HepG2 (cell line): ENCODE data around the gene ADAMTS4. TPM values are rescaled to one million over a fixed set of nuclear protein-coding genes. Genes with fewer than 3 reads are reported as not detected.

ENCODE experiments used
- AFF4 ChIP-seq: sonication (generic); formaldehyde crosslinking; IDR thresholded peaks from 2 replicates; pipeline ENCODE4 v1.4.0; 2020; ENCODE audit warnings: missing genetic modification reagents
- KDM4B ChIP-seq: sonication (generic); formaldehyde crosslinking; IDR thresholded peaks from 2 replicates; pipeline ENCODE4 v1.4.0; 2020; ENCODE audit warnings: missing genetic modification reagents
- NCOR1 ChIP-seq: fragments of 200-600 bp; sonication (generic); IDR thresholded peaks from 2 replicates; pipeline ENCODE4 v1.7.0; 2017; ENCODE audit warnings: antibody characterized with exemption, low read length, borderline replicate concordance
- ZNF121 ChIP-seq: sonication (generic); formaldehyde crosslinking; IDR thresholded peaks from 2 replicates; pipeline ENCODE4 v1.5.0; 2020; ENCODE audit warnings: mild to moderate bottlenecking, missing genetic modification reagents
- ZNF317 ChIP-seq: sonication (generic); formaldehyde crosslinking; IDR thresholded peaks from 2 replicates; pipeline ENCODE4 v1.5.0; 2020; ENCODE audit warnings: mild to moderate bottlenecking, missing genetic modification reagents
- ZNF574 ChIP-seq: sonication (generic); formaldehyde crosslinking; IDR thresholded peaks from 2 replicates; pipeline ENCODE4 v1.4.0; 2020; ENCODE audit warnings: missing genetic modification reagents
- ZNF589 ChIP-seq: sonication (generic); formaldehyde crosslinking; conservative IDR thresholded peaks from 2 replicates; pipeline ENCODE4 v1.8.0; 2022; ENCODE audit warnings: mild to moderate bottlenecking, moderate library complexity, missing genetic modification reagents
- ZNF607 ChIP-seq: sonication (generic); formaldehyde crosslinking; IDR thresholded peaks from 2 replicates; pipeline ENCODE4 v1.5.1; 2020; ENCODE audit warnings: missing genetic modification reagents, mild to moderate bottlenecking, borderline replicate concordance
- polyA plus RNA-seq, 8 experiments: library from polyadenylated mRNA; depleted of rRNA in 3 of 8; stranded (reverse) in 7 of 8; unstranded in 1 of 8; fragments of >200 nt; fragmentation: Illumina TruSeq in 4 of 8; extraction: Trizol in 4 of 8; gene quantifications; 2 replicates each; pipeline versions ENCODE4 v1.2.1 to v1.2.3, GENCODE V29; 2011 to 2016; ENCODE audit warnings: low read depth in 4 of 8, missing spikeins in 1 of 8, mixed read lengths in 1 of 8; ENCODE audit not compliant: insufficient read depth in 1 of 8
- total RNA-seq, 5 experiments: library from RNA; depleted of rRNA; stranded (reverse); fragments of >200 nt; fragmentation: Illumina TruSeq; extraction: Trizol; gene quantifications; 2 replicates each; pipeline ENCODE4 v1.2.3, GENCODE V29; 2016; ENCODE audit warnings: low read depth in 1 of 5
- TF ChIP-seq, protein P1 (sequence below): sonication (generic); formaldehyde crosslinking; IDR thresholded peaks from 2 replicates; pipeline ENCODE4 v1.4.0; 2020; ENCODE audit warnings: missing genetic modification reagents
- TF ChIP-seq, protein P2 (sequence below): sonication (generic); formaldehyde crosslinking; IDR thresholded peaks from 2 replicates; pipeline ENCODE4 v1.5.1; 2020; ENCODE audit warnings: mild to moderate bottlenecking, missing genetic modification reagents, moderate library complexity
- TF ChIP-seq, protein P3 (sequence below): sonication (generic); formaldehyde crosslinking; IDR thresholded peaks from 2 replicates; pipeline ENCODE4 v1.4.0; 2020; ENCODE audit warnings: missing genetic modification reagents, mild to moderate bottlenecking, borderline replicate concordance
- TF ChIP-seq, protein P4 (sequence below): sonication (generic); formaldehyde crosslinking; conservative IDR thresholded peaks from 2 replicates; pipeline ENCODE4 v1.8.0; 2022; ENCODE audit warnings: missing genetic modification reagents

The ADAMTS4 gene
- total and polyA plus RNA-seq, 2 of the 13 experiments (the other 11 are each of a cell fraction or from before 2014, with no cell fraction given) = 0.51 to 1.7 TPM

- TF ChIP-seq ZNF574 = peak; percentile 81; the same call in 1 of the 2 replicates
- no peak for TF ChIP-seq KDM4B (CRISPR knock-in tag)
- TF ChIP-seq, protein P1, sequence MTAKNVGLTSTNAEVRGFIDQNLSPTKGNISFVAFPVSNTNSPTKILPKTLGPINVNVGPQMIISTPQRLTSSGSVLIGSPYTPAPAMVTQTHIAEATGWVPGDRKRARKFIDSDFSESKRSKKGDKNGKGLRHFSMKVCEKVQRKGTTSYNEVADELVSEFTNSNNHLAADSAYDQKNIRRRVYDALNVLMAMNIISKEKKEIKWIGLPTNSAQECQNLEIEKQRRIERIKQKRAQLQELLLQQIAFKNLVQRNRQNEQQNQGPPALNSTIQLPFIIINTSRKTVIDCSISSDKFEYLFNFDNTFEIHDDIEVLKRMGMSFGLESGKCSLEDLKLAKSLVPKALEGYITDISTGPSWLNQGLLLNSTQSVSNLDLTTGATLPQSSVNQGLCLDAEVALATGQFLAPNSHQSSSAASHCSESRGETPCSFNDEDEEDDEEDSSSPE (CRISPR knock-in tag) = no peak
- TF ChIP-seq ZNF121 = no peak
- TF ChIP-seq NCOR1 = no peak
- no peak for TF ChIP-seq ZNF607 (CRISPR knock-in tag)
- TF ChIP-seq, protein P2, sequence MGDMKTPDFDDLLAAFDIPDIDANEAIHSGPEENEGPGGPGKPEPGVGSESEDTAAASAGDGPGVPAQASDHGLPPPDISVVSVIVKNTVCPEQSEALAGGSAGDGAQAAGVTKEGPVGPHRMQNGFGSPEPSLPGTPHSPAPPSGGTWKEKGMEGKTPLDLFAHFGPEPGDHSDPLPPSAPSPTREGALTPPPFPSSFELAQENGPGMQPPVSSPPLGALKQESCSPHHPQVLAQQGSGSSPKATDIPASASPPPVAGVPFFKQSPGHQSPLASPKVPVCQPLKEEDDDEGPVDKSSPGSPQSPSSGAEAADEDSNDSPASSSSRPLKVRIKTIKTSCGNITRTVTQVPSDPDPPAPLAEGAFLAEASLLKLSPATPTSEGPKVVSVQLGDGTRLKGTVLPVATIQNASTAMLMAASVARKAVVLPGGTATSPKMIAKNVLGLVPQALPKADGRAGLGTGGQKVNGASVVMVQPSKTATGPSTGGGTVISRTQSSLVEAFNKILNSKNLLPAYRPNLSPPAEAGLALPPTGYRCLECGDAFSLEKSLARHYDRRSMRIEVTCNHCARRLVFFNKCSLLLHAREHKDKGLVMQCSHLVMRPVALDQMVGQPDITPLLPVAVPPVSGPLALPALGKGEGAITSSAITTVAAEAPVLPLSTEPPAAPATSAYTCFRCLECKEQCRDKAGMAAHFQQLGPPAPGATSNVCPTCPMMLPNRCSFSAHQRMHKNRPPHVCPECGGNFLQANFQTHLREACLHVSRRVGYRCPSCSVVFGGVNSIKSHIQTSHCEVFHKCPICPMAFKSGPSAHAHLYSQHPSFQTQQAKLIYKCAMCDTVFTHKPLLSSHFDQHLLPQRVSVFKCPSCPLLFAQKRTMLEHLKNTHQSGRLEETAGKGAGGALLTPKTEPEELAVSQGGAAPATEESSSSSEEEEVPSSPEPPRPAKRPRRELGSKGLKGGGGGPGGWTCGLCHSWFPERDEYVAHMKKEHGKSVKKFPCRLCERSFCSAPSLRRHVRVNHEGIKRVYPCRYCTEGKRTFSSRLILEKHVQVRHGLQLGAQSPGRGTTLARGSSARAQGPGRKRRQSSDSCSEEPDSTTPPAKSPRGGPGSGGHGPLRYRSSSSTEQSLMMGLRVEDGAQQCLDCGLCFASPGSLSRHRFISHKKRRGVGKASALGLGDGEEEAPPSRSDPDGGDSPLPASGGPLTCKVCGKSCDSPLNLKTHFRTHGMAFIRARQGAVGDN = no peak; the same call in 1 of the 2 replicates
- 0 out of 2 replicates have a peak, but pooled peaks have one; percentile 30 for TF ChIP-seq ZNF317 (CRISPR knock-in tag)
- TF ChIP-seq, protein P3, sequence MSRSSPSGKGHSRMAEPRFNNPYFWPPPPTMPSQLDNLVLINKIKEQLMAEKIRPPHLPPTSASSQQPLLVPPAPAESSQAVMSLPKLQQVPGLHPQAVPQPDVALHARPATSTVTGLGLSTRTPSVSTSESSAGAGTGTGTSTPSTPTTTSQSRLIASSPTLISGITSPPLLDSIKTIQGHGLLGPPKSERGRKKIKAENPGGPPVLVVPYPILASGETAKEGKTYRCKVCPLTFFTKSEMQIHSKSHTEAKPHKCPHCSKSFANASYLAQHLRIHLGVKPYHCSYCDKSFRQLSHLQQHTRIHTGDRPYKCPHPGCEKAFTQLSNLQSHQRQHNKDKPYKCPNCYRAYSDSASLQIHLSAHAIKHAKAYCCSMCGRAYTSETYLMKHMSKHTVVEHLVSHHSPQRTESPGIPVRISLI (CRISPR knock-in tag) = peak; percentile 99
- TF ChIP-seq, protein P4, sequence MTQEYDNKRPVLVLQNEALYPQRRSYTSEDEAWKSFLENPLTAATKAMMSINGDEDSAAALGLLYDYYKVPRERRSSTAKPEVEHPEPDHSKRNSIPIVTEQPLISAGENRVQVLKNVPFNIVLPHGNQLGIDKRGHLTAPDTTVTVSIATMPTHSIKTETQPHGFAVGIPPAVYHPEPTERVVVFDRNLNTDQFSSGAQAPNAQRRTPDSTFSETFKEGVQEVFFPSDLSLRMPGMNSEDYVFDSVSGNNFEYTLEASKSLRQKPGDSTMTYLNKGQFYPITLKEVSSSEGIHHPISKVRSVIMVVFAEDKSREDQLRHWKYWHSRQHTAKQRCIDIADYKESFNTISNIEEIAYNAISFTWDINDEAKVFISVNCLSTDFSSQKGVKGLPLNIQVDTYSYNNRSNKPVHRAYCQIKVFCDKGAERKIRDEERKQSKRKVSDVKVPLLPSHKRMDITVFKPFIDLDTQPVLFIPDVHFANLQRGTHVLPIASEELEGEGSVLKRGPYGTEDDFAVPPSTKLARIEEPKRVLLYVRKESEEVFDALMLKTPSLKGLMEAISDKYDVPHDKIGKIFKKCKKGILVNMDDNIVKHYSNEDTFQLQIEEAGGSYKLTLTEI (CRISPR knock-in tag) = no peak
- 0 out of 2 replicates have a peak, but pooled peaks have one; percentile 16 for TF ChIP-seq ZNF589 (CRISPR knock-in tag)
- TF ChIP-seq AFF4 (CRISPR knock-in tag) = no peak
These were observed 26.9 kb upstream of the ADAMTS4 start, which contains the start of gene TOMM40L (continued) for GRCh38 chr1:161225534-161226319.
